H1 (cell line): ENCODE measurements around the gene USP13. TPM values are rescaled to one million over a fixed set of nuclear protein-coding genes. Genes with fewer than 3 reads are reported as not detected.

Experiments used
- GABPA ChIP-seq: IDR thresholded peaks from 2 replicates; pipeline ENCODE4 v1.6.1; 2011; ENCODE audit warnings: mild to moderate bottlenecking, low read length, moderate library complexity, borderline replicate concordance; ENCODE audit not compliant: insufficient read depth
- POU5F1 ChIP-seq: IDR thresholded peaks from 2 replicates; pipeline ENCODE4 v1.6.1; 2011; ENCODE audit warnings: low read depth, mild to moderate bottlenecking, low read length, moderate library complexity
- SIN3A ChIP-seq, 2 experiments: IDR thresholded peaks in 1 of 2; conservative IDR thresholded peaks in 1 of 2; 2 replicates each; pipeline ENCODE4 v1.6.1; 2011 to 2012; ENCODE audit warnings: low read length in 2 of 2, improper control_type of control experiment in 1 of 2, low read depth in 1 of 2, mild to moderate bottlenecking in 1 of 2
- polyA plus RNA-seq, 7 experiments: library from polyadenylated mRNA; depleted of rRNA in 3 of 7; stranded (reverse) in 5 of 7; unstranded in 2 of 7; fragments of >200 nt in 5 of 7; fragments of 200-250 nt in 2 of 7; gene quantifications; 1 replicate in 5 of 7; 2 replicates in 1 of 7; 4 replicates in 1 of 7; pipeline versions ENCODE4 v1.2.1 to v1.2.3, GENCODE V29; 2011 to 2013; ENCODE audit warnings: missing spikeins in 2 of 7, mixed read lengths in 2 of 7
- total RNA-seq: library from RNA; stranded (reverse); fragmentation: NEBNext Ultra II Directional; extraction: Animal tissue kit (Norgen Biotek cat#: 25700); gene quantifications from 2 replicates; pipeline ENCODE4 v1.2.1, GENCODE V29; 2021

Gene USP13
- total and polyA plus RNA-seq, 2 of the 8 experiments (the other 6 are each of a cell fraction or from before 2014, with no cell fraction given) = 7.9 to 25.9 TPM

- TF ChIP-seq SIN3A (conservative IDR thresholded peaks at IDR 0.05 in 1 of 2, IDR thresholded peaks at IDR 0.05 in 1 of 2; ENCODE audit: low read depth in 1 of 2, low read length in 2 of 2) = no peak
- TF ChIP-seq GABPA = no peak
- no peak for TF ChIP-seq POU5F1
Observed at GRCh38 chr3:179832333-179832854, 179.6 kb downstream of the USP13 start (continued).
